IPS DF 4.7 (cell line): ENCODE data around the gene MPHOSPH9.
A peak's percentile ranks its signal among the peaks of the same experiment; 100 is the strongest.

Experiments used
- DNase-seq: peaks from one replicate; pipeline ENCODE4 v3.0.0-alpha.2; 2013; ENCODE audit warnings: low spot score; ENCODE audit errors: extremely low read depth

MPHOSPH9 gene

GRCh38 chr12:123232807-123233504, at the start of gene MPHOSPH9, which contains the start of gene MTRFR:
Gene MPHOSPH9 (minus strand): TSS chr12:123233141. CDS start chr12:123230364, 2,777 bp downstream.
Gene MTRFR (plus strand): TSS chr12:123233436. CDS start chr12:123253675, 20,239 bp downstream.
- DNase-seq = peak; percentile 99

GRCh38 chr12:123282111-123282510, 49.2 kb upstream of the MPHOSPH9 start:
- no peak for DNase-seq

GRCh38 chr12:123280971-123281370, 48.0 kb upstream of the MPHOSPH9 start:
- no peak for DNase-seq

- no peak for DNase-seq
Observed at GRCh38 chr12:123278101-123278627, 45.2 kb upstream of the MPHOSPH9 start.

- DNase-seq = no peak
Observed at GRCh38 chr12:123273166-123273565, 40.2 kb upstream of the MPHOSPH9 start.

GRCh38 chr12:123271001-123271668, 38.2 kb upstream of the MPHOSPH9 start:
- DNase-seq = no peak

- no peak for DNase-seq
Observed at GRCh38 chr12:123270214-123271000, 37.5 kb upstream of the MPHOSPH9 start.

GRCh38 chr12:123269896-123270213, 36.9 kb upstream of the MPHOSPH9 start:
- no peak for DNase-seq

- DNase-seq = no peak
Observed at GRCh38 chr12:123269395-123269892, 36.5 kb upstream of the MPHOSPH9 start.

- DNase-seq = no peak
Observed at GRCh38 chr12:123268850-123269249, 35.9 kb upstream of the MPHOSPH9 start.

- DNase-seq = no peak
Observed at GRCh38 chr12:123267991-123268843, 35.3 kb upstream of the MPHOSPH9 start.

- DNase-seq = no peak
Observed at GRCh38 chr12:123267335-123267920, 34.5 kb upstream of the MPHOSPH9 start.

GRCh38 chr12:123266679-123267277, 33.8 kb upstream of the MPHOSPH9 start:
- no peak for DNase-seq

- DNase-seq = no peak
Observed at GRCh38 chr12:123265851-123266678, 33.1 kb upstream of the MPHOSPH9 start.

GRCh38 chr12:123264642-123265041, 31.7 kb upstream of the MPHOSPH9 start:
- DNase-seq = no peak

- no peak for DNase-seq
Observed at GRCh38 chr12:123263196-123263817, 30.4 kb upstream of the MPHOSPH9 start.

- DNase-seq = no peak
Observed at GRCh38 chr12:123261196-123261595, 28.3 kb upstream of the MPHOSPH9 start.

- no peak for DNase-seq
Observed at GRCh38 chr12:123260081-123260480, 27.1 kb upstream of the MPHOSPH9 start.

- DNase-seq = no peak
Observed at GRCh38 chr12:123258593-123258992, 25.7 kb upstream of the MPHOSPH9 start.
